GM18526 (cell line): Measurements from ENCODE around the gene FXYD5.

Experiments
- POLR2A ChIP-seq: IDR thresholded peaks from 3 replicates; pipeline ENCODE4 v1.6.1; 2011; ENCODE audit not compliant: insufficient read length; ENCODE audit errors: extremely low read depth

FXYD5 gene

GRCh38 chr19:35170359-35171061, 16.0 kb downstream of the FXYD5 start:
- TF ChIP-seq POLR2A = no peak

DNA sequence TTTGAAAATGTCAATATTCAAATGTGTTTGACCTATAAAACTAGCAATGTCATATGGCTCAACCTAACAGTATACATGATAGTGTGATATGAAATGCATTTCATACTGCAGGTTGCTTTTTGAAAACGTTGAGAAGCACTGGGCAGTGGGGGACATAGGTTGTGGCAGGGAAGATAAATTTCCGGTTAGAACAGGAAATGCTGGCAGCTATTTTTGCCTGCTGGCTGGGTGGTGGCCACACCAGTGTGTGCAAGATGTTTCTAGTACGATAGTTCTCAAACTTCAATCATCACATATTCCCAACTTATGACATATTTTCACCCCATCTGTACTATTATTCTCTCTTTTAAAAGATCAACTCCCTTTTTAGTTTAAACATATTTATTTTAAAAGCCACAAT, 17.2 kb downstream of the FXYD5 start:
- TF ChIP-seq POLR2A = no peak

GRCh38 chr19:35174226-35174625, 19.7 kb downstream of the FXYD5 start:
- no peak for TF ChIP-seq POLR2A

DNA sequence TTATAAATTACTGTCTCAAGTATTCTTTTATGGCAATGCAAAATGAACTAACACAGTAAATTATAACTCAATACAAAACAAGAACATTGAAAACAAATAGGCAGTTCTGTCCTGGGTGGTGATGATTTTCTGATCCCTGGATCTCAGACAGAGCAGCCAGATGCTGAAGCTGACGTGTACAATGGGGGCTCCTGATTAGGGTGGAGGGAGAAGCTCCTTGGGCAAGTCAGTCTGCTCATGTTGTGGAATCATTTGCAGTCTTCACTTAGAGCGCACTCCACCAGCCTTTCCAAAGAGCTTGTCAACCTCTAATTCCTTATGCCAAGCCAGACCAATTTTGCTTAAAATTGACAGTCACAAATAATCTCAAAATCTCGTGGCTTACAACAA, 21.6 kb downstream of the FXYD5 start:
- TF ChIP-seq POLR2A = no peak

- no peak for TF ChIP-seq POLR2A
These were observed 23.1 kb downstream of the FXYD5 start for GRCh38 chr19:35177377-35178274.

DNA sequence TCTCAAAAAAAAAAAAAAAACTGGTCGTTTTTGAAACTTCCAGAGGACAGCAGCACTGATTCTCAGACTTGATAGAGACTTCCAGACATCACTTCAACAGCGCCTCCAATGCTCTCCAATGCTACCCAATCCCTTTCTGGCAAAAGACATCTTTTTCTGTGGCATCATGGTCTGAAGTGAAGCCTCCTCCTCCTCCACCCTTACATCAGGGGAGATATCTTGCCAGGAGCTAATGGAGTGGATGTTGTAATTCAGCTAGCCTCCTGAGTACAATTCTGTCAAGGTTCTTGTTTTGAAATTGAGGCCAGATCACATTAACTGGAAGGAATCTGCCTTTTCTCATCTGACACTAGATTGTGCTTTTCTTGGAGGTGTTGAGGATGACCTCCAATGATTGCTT, 24.2 kb downstream of the FXYD5 start:
- no peak for TF ChIP-seq POLR2A

- no peak for TF ChIP-seq POLR2A
These were observed 25.3 kb downstream of the FXYD5 start for GRCh38 chr19:35179830-35180229.

DNA sequence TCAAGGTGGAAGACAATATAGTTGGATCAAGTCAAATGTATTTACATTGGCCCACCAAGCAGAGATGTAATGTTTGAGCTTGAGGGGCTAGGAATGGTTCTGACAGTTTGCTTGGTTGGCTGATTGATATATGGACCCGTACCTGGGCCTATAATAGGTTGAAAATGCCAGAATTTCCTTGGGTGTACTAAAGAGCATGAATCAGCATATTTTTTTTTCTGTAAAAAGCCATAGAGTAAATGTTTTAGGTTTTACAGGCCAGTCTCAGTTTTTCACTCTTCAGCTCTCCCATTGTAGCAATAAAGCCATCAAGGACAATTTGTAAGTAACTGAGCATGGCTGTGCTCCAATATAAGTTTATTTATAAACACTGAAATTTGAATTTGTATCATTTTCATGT, 26.9 kb downstream of the FXYD5 start:
- no peak for TF ChIP-seq POLR2A

DNA sequence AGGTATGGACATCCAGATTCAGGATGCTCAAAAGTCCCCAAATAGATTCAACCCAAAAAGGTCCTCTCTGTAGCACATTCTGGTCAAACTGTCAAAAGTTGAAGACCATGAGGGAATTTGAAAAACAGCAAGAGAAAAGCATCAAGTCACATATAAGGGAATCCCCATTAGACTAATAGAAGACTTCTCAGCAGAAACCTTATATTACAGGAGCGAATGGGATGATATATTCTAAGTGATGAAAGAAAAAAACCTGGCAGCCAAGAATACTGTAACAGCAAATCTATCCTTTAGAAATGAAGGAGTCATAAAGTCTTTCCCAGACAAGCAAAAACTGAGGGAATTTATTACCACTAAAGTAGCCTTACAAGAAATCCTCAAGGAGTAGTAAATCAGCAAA, 29.7 kb downstream of the FXYD5 start:
- TF ChIP-seq POLR2A = no peak

GRCh38 chr19:35184884-35185283, 30.3 kb downstream of the FXYD5 start:
- no peak for TF ChIP-seq POLR2A

DNA sequence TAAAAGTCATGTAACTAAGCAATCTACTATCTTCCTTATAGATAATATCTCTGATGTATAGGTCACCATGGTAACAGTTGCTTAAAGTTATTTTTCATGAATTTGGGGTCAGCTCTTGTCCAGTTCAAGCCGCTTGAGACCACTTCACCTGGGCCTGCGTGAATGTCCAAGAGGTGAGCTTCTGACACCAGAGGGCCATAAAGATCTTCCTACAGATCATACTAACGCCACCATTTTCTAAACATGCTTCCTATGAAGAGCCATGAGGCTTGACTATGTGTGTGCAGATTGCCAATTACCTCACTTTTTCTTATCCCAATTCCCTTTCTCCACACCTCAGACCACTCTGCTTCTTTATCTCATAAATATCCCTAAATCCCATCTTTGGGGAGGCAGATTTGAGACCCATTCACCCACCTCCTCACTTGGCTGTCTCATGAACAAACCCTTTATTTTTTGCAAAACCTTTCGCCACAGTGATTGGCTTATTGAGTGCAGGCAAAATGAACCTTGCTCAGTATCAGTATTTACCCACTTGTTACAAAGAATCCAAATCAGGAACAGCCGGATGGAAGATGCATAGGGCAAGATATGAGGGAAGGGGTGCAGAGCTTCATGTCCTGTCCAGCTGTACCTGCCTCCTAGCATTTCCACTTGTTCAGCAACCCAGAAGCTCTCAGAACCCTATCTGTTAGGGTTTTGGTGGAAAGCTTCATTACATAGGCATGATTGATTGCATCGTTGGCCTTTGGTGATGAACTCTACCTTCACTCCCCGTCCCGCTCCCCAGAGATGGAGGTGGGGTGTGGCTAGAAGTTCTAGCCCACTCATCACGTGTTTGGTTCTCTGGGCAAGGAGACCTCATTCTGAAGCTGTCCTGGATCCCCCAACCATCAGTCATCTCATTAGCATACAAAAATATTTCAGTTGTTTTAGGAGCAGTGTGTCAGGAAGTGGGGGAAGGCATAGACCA, 39.8 kb downstream of the FXYD5 start:
- TF ChIP-seq POLR2A = no peak

GRCh38 chr19:35195830-35196229, 41.3 kb downstream of the FXYD5 start:
- TF ChIP-seq POLR2A = no peak

DNA sequence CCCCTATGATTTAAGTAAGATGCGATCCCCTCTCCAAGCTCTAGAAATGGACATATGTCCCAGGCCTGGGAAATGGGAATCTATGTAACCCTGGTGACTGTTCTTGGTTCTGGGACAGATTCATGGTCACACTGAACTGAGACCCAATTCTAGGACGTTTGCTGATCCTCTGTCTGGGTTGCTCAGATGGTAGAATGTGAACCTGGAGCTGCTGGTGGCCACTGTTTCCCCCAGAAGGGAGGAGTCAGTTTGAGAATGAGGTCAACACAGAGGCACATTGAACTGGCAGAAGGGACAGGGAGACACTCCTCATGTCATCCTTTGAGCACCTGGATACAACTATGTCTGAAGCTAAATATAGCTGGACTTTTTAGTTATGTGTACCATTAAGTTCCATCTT, 44.9 kb downstream of the FXYD5 start:
- no peak for TF ChIP-seq POLR2A

DNA sequence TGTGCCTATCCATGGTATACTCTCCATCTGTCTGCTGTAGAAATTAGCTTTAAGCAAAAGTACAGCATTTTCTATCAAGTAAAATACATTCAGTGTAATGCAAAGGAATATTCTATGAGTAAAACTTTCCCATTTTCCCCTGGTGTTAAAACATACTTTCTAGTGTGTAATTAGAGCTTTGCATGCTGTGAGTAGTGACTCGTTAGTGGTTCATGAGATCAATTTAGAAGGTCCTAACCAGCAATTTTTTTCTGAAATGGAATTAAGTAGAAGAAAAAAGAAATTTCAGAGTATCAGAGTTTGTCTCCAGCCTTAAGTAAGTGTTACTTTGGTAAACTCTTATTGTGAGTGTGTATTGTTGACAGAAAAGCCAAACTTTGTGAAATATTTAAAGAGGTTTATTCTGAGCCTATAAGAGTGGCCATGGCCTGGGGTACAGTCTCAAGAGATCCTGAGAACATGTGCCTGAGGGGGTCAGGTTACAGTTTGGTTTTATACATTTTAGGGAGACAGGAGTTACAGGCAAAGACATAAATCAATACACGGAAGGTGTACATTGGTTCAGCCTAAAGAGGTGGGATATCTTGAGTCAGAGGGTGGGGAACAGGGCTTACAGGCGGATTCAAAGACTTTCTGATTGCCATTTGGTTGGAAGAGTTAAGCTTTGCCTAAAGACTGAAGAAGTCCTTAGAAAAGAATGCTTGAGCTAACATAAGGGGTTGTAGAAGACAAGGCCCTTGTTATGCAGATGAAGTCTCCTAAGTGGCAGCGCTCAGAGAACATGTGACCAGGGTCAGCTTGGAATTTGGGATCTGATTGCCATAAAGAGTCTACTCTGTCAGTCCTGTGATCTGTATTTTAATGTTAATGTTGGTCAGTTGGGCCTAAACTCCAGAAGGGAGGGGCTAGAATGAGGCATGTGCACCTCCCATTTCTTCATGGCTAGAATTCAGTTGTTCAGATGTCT, 48.5 kb downstream of the FXYD5 start:
- no peak for TF ChIP-seq POLR2A
